Fibroblast of lung (primary cell): ENCODE data around the gene MFSD6L. TPM values are rescaled to one million over a fixed set of nuclear protein-coding genes. Genes with fewer than 3 reads are reported as not detected.

Source experiments
- DNase-seq, 2 donors: peaks; one replicate each; pipeline versions ENCODE4 v3.0.0 to v3.0.0-alpha.2; 2010; ENCODE audit warnings: low read depth in 2 of 2
- H2AFZ ChIP-seq: 2 replicates; pipeline ENCODE4 v1.5.1; 2012; ENCODE audit warnings: low read length, control low read depth, inconsistent platforms
- H3K27ac ChIP-seq: 2 replicates; pipeline ENCODE4 v1.5.1; 2011; ENCODE audit warnings: low read length, control low read depth; ENCODE audit not compliant: insufficient read depth
- H3K27me3 ChIP-seq: 2 replicates; pipeline ENCODE4 v1.5.1; 2011; ENCODE audit warnings: mild to moderate bottlenecking, low read length; ENCODE audit not compliant: control insufficient read depth, insufficient read depth
- H3K36me3 ChIP-seq: 2 replicates; pipeline ENCODE4 v1.5.1; 2011; ENCODE audit warnings: low read length; ENCODE audit not compliant: control insufficient read depth, insufficient read depth
- H3K4me1 ChIP-seq: 2 replicates; pipeline ENCODE4 v1.5.1; 2011; ENCODE audit warnings: low read length; ENCODE audit not compliant: control insufficient read depth, insufficient read depth; ENCODE audit errors: extremely low read depth
- H3K4me2 ChIP-seq: 2 replicates; pipeline ENCODE4 v1.5.1; 2011; ENCODE audit warnings: low read length, control low read depth; ENCODE audit not compliant: insufficient read depth; ENCODE audit errors: extremely low read depth
- H3K4me3 ChIP-seq, 4 experiments: fragments of 200-600 bp in 1 of 4; sonication (generic) in 1 of 4; replicated peaks in 1 of 4; 2 replicates each; pipeline ENCODE4 v1.5.1; 2011 to 2016; ENCODE audit warnings: low read length in 4 of 4, low read depth in 3 of 4, mild to moderate bottlenecking in 3 of 4, control low read depth in 2 of 4, inconsistent platforms in 1 of 4, mixed read lengths in 1 of 4; ENCODE audit not compliant: insufficient read depth in 1 of 4; ENCODE audit errors: control extremely low read depth in 1 of 4
- H3K79me2 ChIP-seq: 2 replicates; pipeline ENCODE4 v1.5.1; 2012; ENCODE audit warnings: mild to moderate bottlenecking, low read length, inconsistent platforms; ENCODE audit not compliant: control insufficient read depth, insufficient read depth
- H3K9ac ChIP-seq: 2 replicates; pipeline ENCODE4 v1.5.1; 2011; ENCODE audit warnings: mild to moderate bottlenecking, low read length, control low read depth; ENCODE audit not compliant: insufficient read depth
- H3K9me3 ChIP-seq: 2 replicates; pipeline ENCODE4 v1.5.1; 2012; ENCODE audit warnings: low read depth, low read length; ENCODE audit not compliant: control insufficient read depth, insufficient read depth
- H4K20me1 ChIP-seq: 2 replicates; pipeline ENCODE4 v1.5.1; 2011; ENCODE audit warnings: low read length; ENCODE audit not compliant: control insufficient read depth, insufficient read depth; ENCODE audit errors: extremely low read depth
- CTCF ChIP-seq, 2 donors: IDR thresholded peaks in 1 of 2; conservative IDR thresholded peaks in 1 of 2; 1 replicate in 1 of 2; 2 replicates in 1 of 2; pipeline ENCODE4 v1.5.1; 2011 to 2012; ENCODE audit warnings: low read length in 2 of 2, control low read depth in 1 of 2, inconsistent platforms in 1 of 2, low read depth in 1 of 2, mild to moderate bottlenecking in 1 of 2
- EZH2 ChIP-seq: IDR thresholded peaks from 2 replicates; pipeline ENCODE4 v1.5.1; 2012; ENCODE audit warnings: low read length, control low read depth, mild to moderate bottlenecking; ENCODE audit errors: missing control alignments
- polyA plus RNA-seq, 2 donors: library from polyadenylated mRNA; depleted of rRNA in 1 of 2; stranded (reverse) in 1 of 2; unstranded in 1 of 2; fragments of >200 nt; gene quantifications; 2 replicates each; pipeline ENCODE4 v1.2.1, GENCODE V29; 2011 to 2012; ENCODE audit warnings: missing spikeins in 1 of 2
- total RNA-seq: library from RNA; depleted of rRNA; stranded (reverse); fragments of >200 nt; gene quantifications from 2 replicates; pipeline ENCODE4 v1.2.1, GENCODE V29; 2014

The MFSD6L gene
- total and polyA plus RNA-seq, 2 donors (not counting 1 experiment from before 2014, with no cell fraction given), result not detected

- Histone ChIP-seq H3K4me2 (no peak overlapping the region), H2AFZ (no peak overlapping the region), H3K79me2 (no peaks in the 10 kb centered on the region), H3K4me3 (no peak overlapping the region), H3K4me1 (no peaks in the 10 kb centered on the region), H3K27me3 (no peaks in the 10 kb centered on the region), H4K20me1 (no peaks in the 10 kb centered on the region), H3K36me3 (no peaks in the 10 kb centered on the region), H3K9me3 (no peaks in the 10 kb centered on the region), H3K9ac (no peak overlapping the region), H3K27ac (no peak overlapping the region)
- no peak for DNase-seq
- TF ChIP-seq CTCF (conservative IDR thresholded peaks at IDR 0.05 in 1 of 2, IDR thresholded peaks at IDR 0.05 in 1 of 2; ENCODE audit: low read depth in 1 of 2, low read length in 2 of 2), result no peak
- TF ChIP-seq EZH2, result no peak
Observed at GRCh38 chr17:8829036-8829941, 30.1 kb upstream of the MFSD6L start.

GRCh38 chr17:8828517-8828875 lies 29.3 kb upstream of the MFSD6L start:
- H3K4me3 ChIP-seq, result no peak overlapping the region
- no peak overlapping the region for H3K9ac ChIP-seq
- H2AFZ ChIP-seq, result no peak overlapping the region
- no peak for TF ChIP-seq CTCF (conservative IDR thresholded peaks at IDR 0.05 in 1 of 2, IDR thresholded peaks at IDR 0.05 in 1 of 2; ENCODE audit: low read depth in 1 of 2, low read length in 2 of 2)
- TF ChIP-seq EZH2, result no peak
- DNase-seq, result no peak
- H4K20me1 ChIP-seq, result no peaks in the 10 kb centered on the region
- no peak overlapping the region for H3K27ac ChIP-seq
- H3K9me3 ChIP-seq, result no peaks in the 10 kb centered on the region
- H3K27me3 ChIP-seq, result no peaks in the 10 kb centered on the region
- no peaks in the 10 kb centered on the region for H3K4me1 ChIP-seq
- no peaks in the 10 kb centered on the region for H3K79me2 ChIP-seq
- H3K4me2 ChIP-seq, result no peak overlapping the region
- no peaks in the 10 kb centered on the region for H3K36me3 ChIP-seq

GRCh38 chr17:8826808-8827435 lies 27.8 kb upstream of the MFSD6L start:
- no peaks in the 10 kb centered on the region for H3K4me1 ChIP-seq
- no peaks in the 10 kb centered on the region for H3K36me3 ChIP-seq
- no peaks in the 10 kb centered on the region for H3K27me3 ChIP-seq
- no peaks in the 10 kb centered on the region for H3K9me3 ChIP-seq
- no peak overlapping the region for H3K4me3 ChIP-seq
- H3K79me2 ChIP-seq, result no peaks in the 10 kb centered on the region
- H4K20me1 ChIP-seq, result no peaks in the 10 kb centered on the region
- H3K4me2 ChIP-seq, result no peak overlapping the region
- TF ChIP-seq EZH2 (no peak), CTCF (conservative IDR thresholded peaks at IDR 0.05 in 1 of 2, IDR thresholded peaks at IDR 0.05 in 1 of 2; ENCODE audit: low read depth in 1 of 2, low read length in 2 of 2) (no peak)
- H3K9ac ChIP-seq, result no peak overlapping the region
- no peak overlapping the region for H3K27ac ChIP-seq
- no peak for DNase-seq
- no peak overlapping the region for H2AFZ ChIP-seq
